Endometrium (tissue), 2 donors: ENCODE measurements around the gene RNASE7.
"Not testable (repeated sequence)": the region's sequence is repeated elsewhere in the genome, so short reads cannot be mapped to it uniquely, and the experiment has no call there.

ENCODE experiments used
- FAIRE-seq: peaks from 2 replicates; lab custom pipeline; 2012; peaks lifted over from hg19 to GRCh38; lab: Jason Lieb, UNC
- donor health status: control.
- donor health status: control.

The RNASE7 gene

GRCh38 chr14:21041676-21042433 lies at the start of gene RNASE7:
Gene RNASE7, plus strand, starts transcription at chr14:21042362. Its CDS starts 631 bp downstream, at chr14:21042993.
- FAIRE-seq: no peak

GRCh38 chr14:20996521-20996920 lies 45.6 kb upstream of the RNASE7 start:
- FAIRE-seq: no peak

DNA sequence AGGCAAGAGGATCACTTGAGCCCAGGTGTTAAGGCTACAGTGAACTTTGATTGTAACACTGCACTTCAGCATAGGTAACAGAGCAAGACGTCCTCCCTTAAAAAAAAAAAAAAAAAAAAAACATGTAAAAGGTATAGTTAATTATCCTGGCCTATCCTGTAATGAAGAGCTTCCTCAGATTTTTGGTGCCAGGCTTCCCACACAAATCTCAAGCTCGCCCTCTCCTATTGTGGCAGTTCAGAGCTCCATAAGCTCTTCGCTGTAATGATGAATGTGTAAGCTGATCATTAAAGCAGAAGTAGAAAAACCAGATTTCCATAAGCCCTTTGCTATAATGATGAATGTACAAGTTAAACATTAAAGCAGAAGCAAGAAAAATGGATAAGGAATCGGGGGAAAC lies 45.0 kb upstream of the RNASE7 start:
- FAIRE-seq: no peak

- no peak for FAIRE-seq
These were observed 44.6 kb upstream of the RNASE7 start for GRCh38 chr14:20997564-20997963.

- FAIRE-seq: no peak
These were observed 44.0 kb upstream of the RNASE7 start for GRCh38 chr14:20998139-20998538.

- FAIRE-seq: no peak
These were observed 43.3 kb upstream of the RNASE7 start, which contains the start of gene SLC39A2 for GRCh38 chr14:20998674-20999366. Gene SLC39A2, plus strand, starts transcription at chr14:20999293. Its CDS starts 154 bp downstream, at chr14:20999447.

DNA sequence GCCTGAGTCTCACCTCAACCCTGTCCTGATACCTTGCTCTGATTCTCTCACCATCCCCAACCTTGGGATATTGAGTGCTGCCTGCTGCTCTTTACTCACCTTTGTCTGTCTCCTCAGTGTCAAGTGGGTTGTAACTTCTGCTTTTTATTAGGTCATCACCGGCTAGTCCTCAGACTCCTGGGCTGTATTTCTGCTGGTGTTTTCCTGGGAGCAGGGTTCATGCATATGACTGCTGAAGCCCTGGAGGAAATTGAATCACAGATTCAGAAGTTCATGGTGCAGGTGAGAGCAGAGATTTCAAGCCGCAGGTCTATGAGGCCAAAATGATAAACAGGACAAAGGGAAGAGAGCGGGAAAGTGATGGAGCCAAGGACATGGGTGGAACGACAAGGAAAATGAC lies 42.6 kb upstream of the RNASE7 start:
- FAIRE-seq: no peak

GRCh38 chr14:21001218-21001617 lies 40.9 kb upstream of the RNASE7 start:
- FAIRE-seq: no peak

- FAIRE-seq: no peak
These were observed 38.3 kb upstream of the RNASE7 start for GRCh38 chr14:21003788-21004346.

DNA sequence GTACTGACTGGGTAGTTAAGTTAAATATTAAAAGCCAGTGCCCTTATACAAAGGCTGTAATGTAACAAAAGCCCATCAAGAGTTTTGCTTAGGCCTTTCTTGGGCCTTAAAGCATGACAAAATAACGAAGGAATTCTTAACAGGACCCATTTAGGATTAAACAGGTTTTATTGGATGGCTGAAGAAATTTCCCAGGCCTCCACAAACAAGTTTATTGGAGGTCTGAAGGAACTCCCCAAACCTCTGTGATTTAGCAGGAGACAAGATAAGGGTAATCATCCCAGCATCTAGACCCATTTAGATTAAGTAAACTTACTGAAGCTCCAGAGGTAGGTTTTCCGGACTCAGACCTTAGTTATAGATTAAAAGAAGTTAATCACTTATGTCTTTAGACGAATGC lies 32.4 kb upstream of the RNASE7 start:
- not testable (repeated sequence) for FAIRE-seq

GRCh38 chr14:21011136-21011535 lies 31.0 kb upstream of the RNASE7 start:
- FAIRE-seq: no peak

- peak; percentile 26 for FAIRE-seq
These were observed 27.4 kb upstream of the RNASE7 start for GRCh38 chr14:21014761-21015190.

DNA sequence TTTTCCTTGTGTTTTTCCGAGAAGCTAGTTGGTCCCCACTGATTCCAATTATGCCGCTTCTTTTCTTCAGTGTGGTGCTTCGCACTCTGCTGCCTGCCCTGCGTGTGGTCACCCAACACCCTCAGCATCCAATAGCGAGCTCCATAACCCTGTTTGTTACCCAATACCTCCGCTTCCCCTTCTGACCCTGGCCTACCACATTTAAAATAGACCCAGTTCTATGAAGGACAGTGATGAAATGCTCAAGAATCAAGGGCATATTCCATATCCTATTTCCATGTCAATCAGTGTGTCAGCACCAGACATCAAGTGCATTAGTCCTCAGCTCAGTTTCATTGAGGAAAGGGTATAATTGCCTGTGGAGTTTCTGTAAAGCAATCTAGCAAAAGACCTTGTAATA lies 26.9 kb upstream of the RNASE7 start:
- no peak for FAIRE-seq

DNA sequence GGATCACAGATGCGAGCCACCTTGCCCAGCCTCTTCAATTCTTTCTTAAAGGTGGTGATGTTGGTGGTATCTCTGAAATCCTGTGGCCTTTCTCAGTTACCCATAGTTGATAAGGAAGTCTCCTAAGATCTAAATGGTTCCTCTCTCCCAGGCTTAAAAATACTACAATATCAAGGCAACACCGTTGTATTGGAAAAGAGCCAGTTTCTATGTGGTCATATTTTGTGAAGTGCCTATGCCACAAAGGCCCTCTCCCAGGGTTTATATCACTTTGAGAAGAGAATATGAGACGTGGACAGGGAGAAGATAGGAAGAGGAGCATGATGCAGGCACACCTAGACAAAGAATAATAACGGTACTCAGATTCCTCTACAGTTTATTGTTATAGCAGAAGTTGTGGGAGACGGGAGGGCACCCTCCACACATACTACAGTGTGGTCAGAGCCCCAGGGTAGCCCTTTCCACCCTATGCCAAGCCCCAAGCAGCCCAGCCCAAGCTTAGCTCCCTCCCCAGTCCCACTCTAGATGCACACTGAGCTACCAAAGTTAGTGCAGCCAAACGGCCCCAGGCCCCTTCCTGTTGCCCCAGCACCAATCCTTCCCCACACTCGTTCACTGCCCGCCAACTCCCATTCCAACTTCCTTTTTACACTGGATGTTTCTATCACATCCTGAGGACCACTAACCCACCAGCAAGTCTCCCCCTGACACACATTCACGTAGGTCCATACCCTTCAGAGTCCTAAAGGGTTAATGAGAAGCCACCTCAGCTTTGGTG lies 25.6 kb upstream of the RNASE7 start:
- FAIRE-seq: no peak

DNA sequence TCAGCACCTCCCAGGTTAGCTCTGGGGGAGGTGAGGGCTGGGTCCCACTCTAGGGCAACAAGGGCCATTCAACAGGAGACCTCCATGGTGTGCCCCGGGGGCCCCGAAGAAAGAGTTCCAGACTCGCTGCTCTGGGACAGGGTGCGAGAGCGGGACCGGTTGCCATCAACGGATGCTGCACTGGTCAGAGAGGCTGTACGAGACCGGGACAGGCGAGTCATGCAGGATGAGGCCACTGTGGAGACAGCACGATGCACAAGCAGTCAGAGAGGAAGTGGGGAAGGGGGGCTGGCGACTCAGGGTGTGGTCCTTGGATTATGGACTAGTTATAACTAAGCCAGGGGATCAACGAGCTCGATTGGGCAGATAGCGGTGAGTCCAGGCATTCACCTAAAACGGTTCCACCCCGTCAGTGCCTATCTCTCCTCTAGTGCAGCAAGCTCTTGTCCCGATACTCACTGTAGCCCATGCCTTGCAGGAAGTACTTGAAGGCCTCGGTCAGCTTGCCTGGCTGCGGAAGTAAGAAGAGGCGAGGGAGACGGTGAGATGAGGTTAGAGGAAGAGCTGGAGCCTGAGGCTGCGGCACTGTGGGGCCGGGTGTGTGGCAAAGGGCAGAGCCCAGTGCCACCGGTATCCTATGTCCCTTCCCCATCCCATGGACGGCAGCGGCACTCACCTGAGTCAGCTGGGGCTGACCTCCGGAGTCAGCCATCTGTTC lies 24.5 kb upstream of the RNASE7 start:
- no peak for FAIRE-seq

- no peak for FAIRE-seq
These were observed 23.9 kb upstream of the RNASE7 start for GRCh38 chr14:21018286-21018685.

DNA sequence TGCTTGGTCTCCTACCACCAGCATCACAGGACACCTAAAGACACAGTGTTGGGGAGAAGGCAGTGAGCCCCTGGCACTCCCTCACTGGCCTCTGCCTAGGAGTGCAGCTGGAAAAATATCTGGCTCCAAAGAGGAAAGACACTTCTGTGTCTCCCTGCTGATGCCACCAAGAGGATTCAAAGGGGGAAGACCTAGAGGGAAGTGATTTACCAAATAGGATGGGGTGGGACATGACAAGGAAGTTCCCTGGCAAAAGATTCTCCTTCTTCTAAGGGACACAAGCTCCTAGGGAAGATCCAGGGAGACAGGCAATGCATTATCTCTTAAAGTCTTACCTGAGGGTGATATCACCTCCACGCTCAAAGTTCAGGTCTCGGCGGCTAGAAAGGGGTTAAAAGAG lies 23.4 kb upstream of the RNASE7 start:
- FAIRE-seq: no peak

- FAIRE-seq: no peak
These were observed 22.8 kb upstream of the RNASE7 start for GRCh38 chr14:21019366-21019765.

DNA sequence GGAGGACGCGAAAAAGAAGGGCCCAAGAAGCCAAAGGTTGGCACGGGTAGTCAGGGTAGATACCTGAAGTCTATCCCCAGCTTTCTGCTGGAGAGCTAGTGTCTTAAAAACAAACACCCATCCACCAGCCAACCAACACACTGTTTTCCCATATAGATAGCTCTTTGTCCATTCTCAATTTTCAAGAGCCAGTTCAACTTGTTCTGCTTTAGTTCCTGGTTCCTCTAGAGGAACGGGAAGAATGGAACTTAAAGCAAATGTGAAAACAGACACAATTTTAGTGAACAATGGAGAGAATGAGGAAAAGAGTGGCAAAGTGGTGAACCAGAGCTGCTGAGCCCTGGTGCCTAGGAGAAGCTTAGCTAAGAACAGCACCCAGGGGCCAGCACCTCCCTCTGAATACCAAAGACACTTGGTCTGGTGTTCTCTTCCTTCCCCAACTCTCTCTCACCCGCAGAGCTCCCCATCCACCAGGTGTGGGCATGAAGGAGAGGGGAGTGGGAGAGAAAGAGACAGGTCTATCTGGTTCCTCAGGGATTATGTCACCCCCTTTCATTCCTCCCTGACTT lies 21.1 kb upstream of the RNASE7 start:
- FAIRE-seq: no peak

GRCh38 chr14:21022686-21023085 lies 19.5 kb upstream of the RNASE7 start:
- no peak for FAIRE-seq

GRCh38 chr14:21023174-21023573 lies 19.0 kb upstream of the RNASE7 start:
- FAIRE-seq: no peak
